Sigmoid colon (tissue), 4 donors: ENCODE measurements around the gene TBC1D1.

Source experiments
- CTCF ChIP-seq, 4 experiments: fragments of 450-650 bp in 3 of 4; fragments of 200-600 bp in 1 of 4; IDR thresholded peaks; one replicate each; pipeline ENCODE4 v1.5.1; 2016 to 2019; ENCODE audit warnings: antibody characterized with exemption in 4 of 4, mild to moderate bottlenecking in 3 of 4, moderate library complexity in 2 of 4
- POLR2AphosphoS5 ChIP-seq, 4 donors: sonication (generic); formaldehyde crosslinking; IDR thresholded peaks; one replicate each; pipeline ENCODE4 v1.6.1; 2017; ENCODE audit warnings: antibody characterized with exemption in 4 of 4

GRCh38 chr4:38138363-38138762, 247.5 kb downstream of the TBC1D1 start:
- no peak for TF ChIP-seq CTCF (IDR thresholded peaks at IDR 0.05)
- TF ChIP-seq POLR2AphosphoS5 (IDR thresholded peaks at IDR 0.05): no peak
